ENCODE measurements around the gene DHRS9. TPM values are rescaled to one million over a fixed set of nuclear protein-coding genes. Genes with fewer than 3 reads are reported as not detected.

Gene DHRS9
- total and polyA plus RNA-seq, 11 donors = 0.81 to 30.9 (median 1.9) TPM

GRCh38 chr2:169029341-169029740, 40.0 kb upstream of the DHRS9 start:
- Histone ChIP-seq H3K4me1 (peaks cover 0 to 3% (median 0%) of the 10 kb centered on the region in 12 donors), H3K9me3 (peaks cover 0 to 4% (median 0%) of the 10 kb centered on the region in 12 donors), H3K4me3 (no peak overlapping the region), H3K27ac (no peak overlapping the region), H3K36me3 (no peaks in the 10 kb centered on the region), H3K27me3 (no peaks in the 10 kb centered on the region)
- WGBS, 4 donors = 34 to 39% (median 38%) methylated on average over 5 of the region's 5 CpGs
- ATAC-seq (peak in 1 of 4 donors; percentile 52), DNase-seq (no peak)
- intact Hi-C loops (cut with DNase I) = no loop called here
- TF ChIP-seq CTCF (IDR thresholded peaks at IDR 0.05) = no peak
- no peak for TF ChIP-seq POLR2A (IDR thresholded peaks at IDR 0.05)

- 58 to 70% (median 64%) methylated on average over 3 of the region's 3 CpGs for WGBS, 4 donors
- Histone ChIP-seq H3K36me3 (no peaks in the 10 kb centered on the region), H3K4me1 (no peaks in the 10 kb centered on the region), H3K9me3 (peaks cover 0 to 9% (median 0%) of the 10 kb centered on the region in 12 donors), H3K27ac (no peak within 1 kb of the TSS), H3K4me3 (no peak within 1 kb of the TSS), H3K27me3 (no peaks in the 10 kb centered on the region)
- no peak for TF ChIP-seq POLR2A (IDR thresholded peaks at IDR 0.05)
- TF ChIP-seq CTCF (IDR thresholded peaks at IDR 0.05) = no peak
- no peak for DNase-seq
- intact Hi-C loops (cut with DNase I) = no loop called here
- no peak for ATAC-seq
Observed at GRCh38 chr2:169031202-169031601, 38.2 kb upstream of the DHRS9 start, which contains the start of gene ABCB11. ABCB11 (minus strand) TSS chr2:169031324; CDS start chr2:169018125, 13,199 bp downstream.

GRCh38 chr2:169034256-169034655, 35.1 kb upstream of the DHRS9 start:
- intact Hi-C loops (cut with DNase I) = no loop called here
- H3K36me3 ChIP-seq = no peaks in the 10 kb centered on the region
- no peak for ATAC-seq
- peaks cover 0 to 20% (median 0%) of the 10 kb centered on the region in 12 donors for H3K4me1 ChIP-seq
- no peak for DNase-seq
- H3K27ac ChIP-seq = no peak overlapping the region
- no peak for TF ChIP-seq POLR2A (IDR thresholded peaks at IDR 0.05)
- no peak for TF ChIP-seq CTCF (IDR thresholded peaks at IDR 0.05)
- 38 to 57% (median 48%) methylated on average over 1 of the region's 1 CpG for WGBS, 4 donors
- peaks cover 0 to 9% (median 0%) of the 10 kb centered on the region in 12 donors for H3K9me3 ChIP-seq
- no peaks in the 10 kb centered on the region for H3K27me3 ChIP-seq
- no peak overlapping the region for H3K4me3 ChIP-seq

GRCh38 chr2:169034984-169035544, 34.3 kb upstream of the DHRS9 start:
- no peak for ATAC-seq
- no peak for DNase-seq
- peaks cover 0 to 9% (median 0%) of the 10 kb centered on the region in 12 donors for H3K9me3 ChIP-seq
- no peaks in the 10 kb centered on the region for H3K27me3 ChIP-seq
- H3K4me1 ChIP-seq = peaks cover 0 to 28% (median 0%) of the 10 kb centered on the region in 12 donors
- no peak overlapping the region for H3K4me3 ChIP-seq
- no peak overlapping the region for H3K27ac ChIP-seq
- no peaks in the 10 kb centered on the region for H3K36me3 ChIP-seq
- intact Hi-C loops (cut with DNase I) = no loop called here
- TF ChIP-seq CTCF (IDR thresholded peaks at IDR 0.05) (no peak), POLR2A (IDR thresholded peaks at IDR 0.05) (no peak)
